Daoy (cell line): ENCODE data around the gene ZNF775. TPM values are rescaled to one million over a fixed set of nuclear protein-coding genes. Genes with fewer than 3 reads are reported as not detected.

Experiments used
- DNase-seq: peaks from one replicate; pipeline ENCODE4 v3.0.0-alpha.2; 2015; ENCODE audit warnings: low read depth
- total RNA-seq: library from RNA; depleted of rRNA; stranded (reverse); fragments of >200 nt; shearing (Covaris generic); gene quantifications from 2 replicates; pipeline ENCODE4 v1.2.3, GENCODE V29; 2014; rRNA removed

Gene ZNF775
- total RNA-seq = 9.1 and 18.2 TPM in 2 replicates

- peak; percentile 99 for DNase-seq
Observed at GRCh38 chr7:150378853-150379440, at the start of gene ZNF775. TSS of gene ZNF775 (plus strand) at chr7:150379330. CDS start at chr7:150388471, 9,141 bp downstream.

- DNase-seq = no peak
Observed at GRCh38 chr7:150329331-150330120, 49.6 kb upstream of the ZNF775 start.

GRCh38 chr7:150330211-150330885 lies 48.8 kb upstream of the ZNF775 start:
- DNase-seq = no peak

GRCh38 chr7:150332852-150333635 lies 46.1 kb upstream of the ZNF775 start:
- DNase-seq = no peak

- DNase-seq = no peak
Observed at GRCh38 chr7:150333659-150334058, 45.5 kb upstream of the ZNF775 start.

- no peak for DNase-seq
Observed at GRCh38 chr7:150334108-150334507, 45.0 kb upstream of the ZNF775 start.

GRCh38 chr7:150335108-150335773 lies 43.9 kb upstream of the ZNF775 start:
- no peak for DNase-seq

- DNase-seq = no peak
Observed at GRCh38 chr7:150335774-150336112, 43.4 kb upstream of the ZNF775 start.

GRCh38 chr7:150336746-150337145 lies 42.4 kb upstream of the ZNF775 start:
- no peak for DNase-seq

GRCh38 chr7:150337179-150337578 lies 42.0 kb upstream of the ZNF775 start:
- no peak for DNase-seq

- DNase-seq = no peak
Observed at GRCh38 chr7:150337659-150338081, 41.5 kb upstream of the ZNF775 start.

GRCh38 chr7:150338166-150338829 lies 40.8 kb upstream of the ZNF775 start:
- DNase-seq = no peak

- peak; percentile 42 for DNase-seq
Observed at GRCh38 chr7:150339409-150339809, 39.7 kb upstream of the ZNF775 start.

- DNase-seq = peak; percentile 66
Observed at GRCh38 chr7:150340024-150340749, 38.9 kb upstream of the ZNF775 start.

GRCh38 chr7:150340875-150341262 lies 38.3 kb upstream of the ZNF775 start:
- no peak for DNase-seq

GRCh38 chr7:150341263-150342120 lies 37.6 kb upstream of the ZNF775 start, which contains the start of gene RARRES2:
TSS of gene RARRES2 (minus strand) at chr7:150341629. CDS start at chr7:150340609, 1,020 bp downstream.
- DNase-seq = no peak

GRCh38 chr7:150342121-150342408 lies 37.1 kb upstream of the ZNF775 start:
- DNase-seq = no peak

- DNase-seq = no peak
Observed at GRCh38 chr7:150343225-150343624, 35.9 kb upstream of the ZNF775 start.

- no peak for DNase-seq
Observed at GRCh38 chr7:150344299-150344698, 34.8 kb upstream of the ZNF775 start.
